Measurements from ENCODE around the gene CPZ. TPM values are rescaled to one million over a fixed set of nuclear protein-coding genes. Genes with fewer than 3 reads are reported as not detected.

CPZ gene
- total RNA-seq, 1 experiment from 2014 or later = 37.3 TPM

- Mint-ChIP-seq H3K9me3 (peaks cover 2 to 6% of the 10 kb centered on the region in 2 experiments; a peak in 3 of 5 replicates), H3K27me3 (ENCODE audit: low read depth) (peaks cover 78% of the 10 kb centered on the region), H3K27ac (no peak overlapping the region), H3K36me3 (ENCODE audit: insufficient read depth in 1 of 3, low read depth in 3 of 3) (no peaks in the 10 kb centered on the region), H3K4me1 (peaks cover 10 to 16% of the 10 kb centered on the region in 2 experiments), H3K4me3 (no peak overlapping the region)
- Histone ChIP-seq H3T11ph (ENCODE audit: low read length) (no peak overlapping the region), H3K79me1 (ENCODE audit: insufficient read depth, low read depth, low read length, poor library complexity, severe bottlenecking) (no peaks in the 10 kb centered on the region), H2AK5ac (ENCODE audit: insufficient read length, low read length) (no peak overlapping the region), H3K27me3 (ENCODE audit: insufficient read depth, low read length) (no peaks in the 10 kb centered on the region; the same call in 1 of the 2 replicates), H3K14ac (ENCODE audit: insufficient read depth, low read length) (no peak overlapping the region), H3K9ac (ENCODE audit: extremely low read depth, insufficient read length, low read length) (no peak overlapping the region), H2BK5ac (ENCODE audit: insufficient read length, low read length) (no peak overlapping the region), H3K4me1 (ENCODE audit: insufficient read depth, low read length) (peaks cover 7% of the 10 kb centered on the region; the same call in 1 of the 2 replicates), H4K91ac (ENCODE audit: insufficient read length, low read depth, low read length) (no peak overlapping the region), H2BK120ac (ENCODE audit: low read depth, low read length, poor library complexity, severe bottlenecking) (no peak overlapping the region), H2BK20ac (ENCODE audit: low read depth, low read length, poor library complexity, severe bottlenecking) (no peak overlapping the region), H3K27ac (ENCODE audit: insufficient read length, low read depth, low read length) (no peak overlapping the region), H3K79me2 (ENCODE audit: insufficient read depth, low read length) (no peaks in the 10 kb centered on the region), H3K23ac (ENCODE audit: insufficient read length, low read depth, low read length) (no peak overlapping the region), H4K5ac (ENCODE audit: insufficient read length, low read depth, low read length) (no peak overlapping the region), H4K8ac (replicated peaks; ENCODE audit: insufficient read length, low read depth, low read length) (no peak overlapping the region), H4K20me1 (ENCODE audit: control insufficient read depth, insufficient read depth, insufficient read length) (no peaks in the 10 kb centered on the region), H3K18ac (ENCODE audit: insufficient read length, low read depth, low read length) (no peak overlapping the region), H2BK15ac (ENCODE audit: low read depth, low read length) (no peak overlapping the region), H2BK12ac (ENCODE audit: insufficient read length, low read depth, low read length) (no peak overlapping the region), H3K23me2 (ENCODE audit: insufficient read length, low read depth, low read length, poor library complexity, severe bottlenecking) (no peaks in the 10 kb centered on the region), H3K56ac (ENCODE audit: insufficient read length, low read depth, low read length) (no peak overlapping the region), H3K4ac (ENCODE audit: low read depth, low read length) (no peak overlapping the region), H2AFZ (ENCODE audit: low read length) (no peak overlapping the region), H3K9me3 (ENCODE audit: control insufficient read depth, low read depth, low read length) (no peaks in the 10 kb centered on the region), H3K4me2 (ENCODE audit: insufficient read depth, insufficient read length, low read length) (no peak overlapping the region)
- no peak for DNase-seq
- no peak for TF ChIP-seq CTCF (conservative IDR thresholded peaks at IDR 0.05)
- WGBS (ENCODE audit: extremely low coverage, insufficient read length, low lambda C conversion rate) = no CpG with 5 or more reads among the region's 19 CpGs
Observed at GRCh38 chr4:8665406-8666360, 73.1 kb downstream of the CPZ start.
